ENCODE measurements around the gene DNAJC10. TPM values are rescaled to one million over a fixed set of nuclear protein-coding genes. Genes with fewer than 3 reads are reported as not detected.

The DNAJC10 gene
- total and polyA plus RNA-seq, 9 of the 15 experiments (the other 6 are each of a cell fraction or from before 2014, with no cell fraction given): 9.8 to 77.7 (median 57.3) TPM

GRCh38 chr2:182713601-182714000, 2.5 kb upstream of the DNAJC10 start (continued):
- TF ChIP-seq FOXP4 (CRISPR knock-in tag; IDR thresholded peaks at IDR 0.05; ENCODE audit: borderline replicate concordance) (no peak), PHF8 (IDR thresholded peaks at IDR 0.05; ENCODE audit: borderline replicate concordance, low read length) (no peak), ZNF436 (CRISPR knock-in tag; IDR thresholded peaks at IDR 0.05) (no peak), TEAD1 (CRISPR knock-in tag; IDR thresholded peaks at IDR 0.05) (no peak), E2F3 (CRISPR knock-in tag; IDR thresholded peaks at IDR 0.05) (no peak), ZNF79 (CRISPR knock-in tag; IDR thresholded peaks at IDR 0.05; ENCODE audit: low read depth) (no peak), HDAC2 (IDR thresholded peaks at IDR 0.05) (no peak), ZC3H4 (CRISPR knock-in tag; IDR thresholded peaks at IDR 0.05; ENCODE audit: borderline replicate concordance) (no peak)
